Stimulated activated CD8-positive, alpha-beta memory T cell treated with anti-CD3 and anti-CD28 coated beads, Interleukin-4, amount 100 ng/mL, for 1 hour (primary cell): Measurements from ENCODE around the gene RPL7L1.
"Not testable (repeated sequence)": the region's sequence is repeated elsewhere in the genome, so short reads cannot be mapped to it uniquely, and the experiment has no call there.

Experiments
- DNase-seq, 2 donors: peaks; one replicate each; pipeline ENCODE4 v3.0.0-alpha.2; 2020; ENCODE audit warnings: low read depth in 2 of 2, low spot score in 1 of 2

The RPL7L1 gene

DNA sequence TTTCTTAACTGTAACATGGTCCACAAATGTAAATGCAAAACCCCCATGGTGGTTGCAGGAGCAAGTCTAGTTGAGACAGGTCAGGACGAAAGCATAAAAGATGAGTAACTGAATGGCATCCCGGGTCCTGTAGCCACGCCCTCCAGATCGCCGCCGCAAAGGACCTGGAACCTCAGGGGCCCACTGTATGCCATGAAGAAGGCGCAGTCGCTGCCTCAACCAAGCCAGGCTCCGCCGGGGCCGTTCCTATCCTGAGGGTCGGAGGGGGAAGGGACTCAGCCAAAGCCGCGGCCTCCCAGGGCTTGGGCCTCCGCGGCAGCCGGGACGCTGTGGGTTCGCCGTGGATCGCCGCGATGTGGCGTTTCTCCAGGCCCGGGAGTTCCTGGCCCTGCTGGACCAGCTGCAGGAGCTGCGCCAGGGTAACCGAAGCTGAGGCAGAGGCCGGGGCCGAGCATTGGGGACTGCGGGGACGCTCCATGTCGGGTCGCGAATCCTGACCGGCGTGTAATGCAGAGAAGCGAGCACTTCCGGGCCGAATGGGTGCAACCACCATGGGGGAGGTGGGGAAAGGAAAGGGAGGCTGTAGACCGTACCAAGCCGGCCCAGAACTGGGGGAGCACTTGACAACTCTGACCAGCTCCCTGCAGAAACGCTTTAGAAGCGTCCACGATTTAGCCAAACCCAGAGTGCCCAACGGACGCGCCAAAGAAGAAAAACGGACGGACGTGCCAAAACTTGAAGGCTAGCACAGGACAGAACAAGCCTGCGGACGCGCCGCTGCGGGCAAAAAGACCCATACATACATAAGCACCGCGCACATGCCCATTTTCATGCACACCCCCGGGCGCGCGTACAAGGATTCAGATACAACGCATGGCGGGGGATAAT is 11.1 kb downstream of the RPL7L1 start:
- peak; percentile 60 to 78 for DNase-seq

GRCh38 chr6:42891199-42891722 is 11.8 kb downstream of the RPL7L1 start:
- DNase-seq: no peak

GRCh38 chr6:42894041-42894828 is 14.8 kb downstream of the RPL7L1 start:
- DNase-seq: not testable (repeated sequence)

- no peak for DNase-seq
These were observed 16.8 kb downstream of the RPL7L1 start for GRCh38 chr6:42896178-42896719.

DNA sequence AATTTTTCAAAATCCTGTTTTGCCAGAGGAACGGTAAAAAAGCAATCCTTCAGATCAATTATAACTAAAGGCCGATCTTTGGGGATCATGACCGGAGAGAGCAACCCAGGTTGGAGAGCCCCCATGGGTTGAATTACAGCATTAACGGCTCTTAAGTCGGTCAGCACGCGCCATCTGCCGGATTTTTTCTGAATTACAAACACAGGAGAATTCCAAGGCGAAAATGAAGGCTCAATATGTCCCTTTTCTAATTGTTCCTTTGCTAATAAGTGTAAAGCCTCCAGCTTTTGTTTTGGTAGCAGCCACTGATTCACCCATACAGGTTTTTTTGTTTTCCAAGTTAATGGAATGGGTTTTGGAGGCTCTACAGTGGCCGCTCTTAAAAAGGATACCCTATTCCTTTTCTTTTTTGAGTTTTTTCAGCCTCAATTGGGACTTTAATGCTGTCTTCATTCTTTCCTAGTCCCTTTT is 19.5 kb downstream of the RPL7L1 start:
- DNase-seq: peak; percentile 53 to 57

DNA sequence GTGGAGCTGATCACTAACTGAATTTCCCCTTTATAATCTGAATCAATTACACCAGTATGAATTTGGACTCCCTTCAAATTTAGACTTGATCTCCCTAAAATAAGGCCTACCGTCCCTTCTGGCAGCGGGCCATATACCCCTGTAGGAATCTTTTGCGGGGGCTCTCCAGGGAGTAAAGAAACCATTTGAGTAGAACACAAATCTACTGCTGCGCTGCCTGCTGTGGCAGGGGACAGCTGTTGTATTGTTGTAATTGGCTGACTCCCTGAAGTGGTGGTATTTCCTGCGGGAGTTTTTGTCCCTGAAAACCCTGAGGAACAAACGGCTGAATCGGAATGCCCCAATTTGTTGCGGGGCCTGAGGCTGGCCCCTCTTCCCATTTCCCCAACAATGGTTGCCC is 20.5 kb downstream of the RPL7L1 start:
- no peak for DNase-seq

GRCh38 chr6:42901538-42901957 is 22.1 kb downstream of the RPL7L1 start:
- peak; percentile 36 to 52 for DNase-seq

- not testable (repeated sequence) for DNase-seq
These were observed 23.2 kb downstream of the RPL7L1 start for GRCh38 chr6:42902429-42903263.

DNA sequence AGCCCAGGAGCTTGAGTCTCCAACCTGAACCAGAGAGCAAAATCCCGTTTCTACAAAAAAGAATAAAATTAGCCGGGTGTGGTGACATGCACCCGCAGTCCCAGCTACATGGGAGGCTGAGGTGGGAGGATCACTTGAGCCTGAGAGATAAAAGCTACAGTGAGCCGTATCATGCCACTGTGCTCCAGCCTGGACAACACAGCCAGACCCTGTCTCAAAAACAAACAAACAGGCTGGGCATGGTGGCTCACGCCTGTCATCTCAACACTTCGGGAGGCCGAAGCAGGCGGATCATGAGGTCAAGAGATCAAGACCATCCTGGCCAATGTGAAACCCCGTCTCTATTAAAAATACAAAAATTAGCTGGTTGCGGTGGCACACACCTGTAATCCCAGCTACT is 25.1 kb downstream of the RPL7L1 start:
- no peak for DNase-seq

GRCh38 chr6:42907336-42907735 is 27.9 kb downstream of the RPL7L1 start:
- no peak for DNase-seq

- DNase-seq: no peak
These were observed 30.4 kb downstream of the RPL7L1 start for GRCh38 chr6:42909835-42910234.

DNA sequence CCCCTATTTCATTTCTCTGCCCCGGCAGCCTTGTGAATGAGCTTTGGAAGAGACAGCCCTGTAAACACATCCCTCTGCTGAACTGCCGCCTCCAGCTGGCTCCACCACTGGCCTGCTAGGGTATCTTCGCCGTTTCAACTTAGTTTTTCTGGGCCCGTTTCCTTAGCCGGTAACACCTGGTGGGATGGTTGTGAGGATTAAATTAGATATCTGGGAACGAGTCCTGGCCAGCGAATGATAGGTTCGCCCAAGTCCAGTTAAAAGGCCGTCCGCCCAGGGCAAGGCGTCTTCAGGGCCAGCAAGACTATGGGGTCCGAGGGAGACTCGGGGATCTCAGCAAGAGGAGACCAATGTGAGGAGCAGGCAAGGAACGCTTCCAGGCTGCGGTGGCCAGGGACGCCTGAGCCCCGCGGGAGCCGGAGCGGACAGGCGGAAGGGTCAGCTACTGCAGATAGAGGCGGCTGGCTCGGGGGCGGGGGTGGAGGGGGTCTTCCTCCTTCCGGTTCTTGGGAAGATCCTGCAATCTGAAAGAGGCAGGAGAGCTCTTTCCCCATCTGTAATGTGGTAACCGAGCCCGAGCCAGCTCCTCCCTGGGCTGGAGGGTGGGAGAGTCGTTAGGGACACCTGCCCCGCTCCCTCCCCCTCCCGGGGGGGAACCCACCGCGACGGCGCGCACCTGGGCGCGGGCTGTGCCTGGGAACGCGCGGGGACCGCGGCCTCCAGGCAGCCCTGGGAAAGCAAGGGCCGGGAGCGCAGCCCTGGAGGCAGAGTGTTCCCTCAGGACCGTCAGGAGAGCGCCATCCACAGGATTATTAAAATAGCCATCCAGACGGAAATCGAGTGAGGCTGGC is 32.0 kb downstream of the RPL7L1 start:
- no peak for DNase-seq

DNA sequence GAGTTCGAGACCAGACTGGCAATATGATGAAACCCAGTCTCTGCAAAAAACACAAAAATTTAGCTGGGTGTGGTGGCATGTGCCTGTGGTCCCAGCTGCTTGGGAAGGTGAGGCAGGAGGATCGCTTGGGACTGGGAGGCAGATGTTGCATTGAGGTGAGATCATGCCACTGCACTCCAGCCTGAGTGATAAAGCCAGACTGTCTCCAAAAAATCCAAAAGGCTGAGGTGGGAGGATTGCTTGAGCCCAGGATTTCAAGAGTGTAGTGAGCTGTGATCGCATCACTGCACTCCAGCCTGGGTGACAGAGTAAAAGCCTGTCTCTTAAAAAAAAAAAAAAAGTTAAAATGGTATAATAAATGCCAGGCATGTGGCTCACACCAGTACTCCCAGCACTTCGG is 35.1 kb downstream of the RPL7L1 start:
- DNase-seq: no peak

GRCh38 chr6:42915732-42916131 is 36.3 kb downstream of the RPL7L1 start, which contains the start of gene PTCRA:
TSS of gene PTCRA (plus strand) at chr6:42916053. CDS start at chr6:42916070, 17 bp downstream.
- DNase-seq: no peak

GRCh38 chr6:42916288-42916687 is 36.9 kb downstream of the RPL7L1 start:
- no peak for DNase-seq

DNA sequence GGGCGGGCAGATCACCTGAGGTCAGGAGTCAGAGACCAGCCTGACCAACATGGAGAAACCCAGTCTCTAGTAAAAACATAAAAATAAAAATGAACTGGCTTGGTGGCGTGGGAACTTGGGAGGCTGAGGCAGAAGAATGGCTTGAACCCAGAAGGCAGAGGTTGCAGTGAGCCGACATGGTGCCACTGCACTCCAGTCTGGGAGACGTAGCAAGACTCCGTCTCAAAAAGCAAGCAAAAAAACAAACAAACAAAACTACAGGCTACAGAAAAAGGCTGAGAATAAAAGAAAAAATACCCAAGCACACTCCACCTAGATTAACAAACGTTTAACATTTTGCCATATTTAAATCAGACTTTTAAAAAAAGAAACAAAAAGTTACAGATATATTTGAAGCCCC is 42.4 kb downstream of the RPL7L1 start:
- no peak for DNase-seq

DNA sequence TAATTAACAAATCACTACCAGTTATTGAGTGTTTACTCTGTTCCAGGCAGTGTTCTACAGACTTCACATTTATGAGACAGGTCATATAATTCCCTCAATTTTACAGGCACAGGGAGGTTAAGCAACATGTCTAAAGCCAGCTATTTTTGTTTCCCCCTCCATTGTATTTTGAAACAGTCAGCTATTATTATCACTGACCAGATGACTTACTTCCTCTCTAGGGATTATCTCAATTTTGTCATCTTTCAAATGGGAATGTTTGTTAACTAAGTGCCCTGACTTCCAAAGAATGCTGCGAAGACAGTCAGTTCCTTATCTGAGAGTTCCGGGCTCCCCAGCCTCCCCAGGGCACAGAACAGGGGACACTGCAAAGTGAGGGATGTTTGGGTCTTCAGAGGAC is 44.2 kb downstream of the RPL7L1 start:
- DNase-seq: no peak

DNA sequence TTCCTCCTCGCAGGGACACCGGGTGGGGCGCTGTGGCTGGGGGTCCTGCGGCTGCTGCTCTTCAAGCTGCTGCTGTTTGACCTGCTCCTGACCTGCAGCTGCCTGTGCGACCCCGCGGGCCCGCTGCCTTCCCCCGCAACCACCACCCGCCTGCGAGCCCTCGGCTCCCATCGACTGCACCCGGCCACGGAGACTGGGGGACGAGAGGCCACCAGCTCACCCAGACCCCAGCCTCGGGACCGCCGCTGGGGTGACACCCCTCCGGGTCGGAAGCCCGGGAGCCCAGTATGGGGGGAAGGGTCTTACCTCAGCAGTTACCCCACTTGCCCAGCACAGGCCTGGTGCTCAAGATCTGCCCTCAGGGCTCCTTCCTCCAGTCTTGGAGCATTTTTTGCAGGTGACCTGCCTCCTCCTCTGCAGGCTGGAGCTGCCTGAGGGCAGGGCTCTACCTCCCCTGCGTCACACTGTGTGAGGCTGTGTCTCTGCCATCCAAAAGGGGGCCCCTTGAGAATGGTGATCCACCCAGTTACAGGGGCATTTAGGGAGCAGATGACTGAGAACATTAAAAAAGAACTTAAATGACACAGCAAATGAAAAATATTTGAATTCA is 45.9 kb downstream of the RPL7L1 start:
- no peak for DNase-seq
